ENCODE measurements around the gene ALS2CL. TPM values are rescaled to one million over a fixed set of nuclear protein-coding genes. Genes with fewer than 3 reads are reported as not detected.

ALS2CL gene
- total RNA-seq, 4 donors from 2014 or later = 42.4 to 121 (median 114) TPM

- Histone ChIP-seq H3K9me3 (no peaks in the 10 kb centered on the region), H3K27ac (peak overlapping the region; percentile 88 to 99 (median 97)), H3K27me3 (peaks cover 0 to 8% (median 0%) of the 10 kb centered on the region in 4 donors), H3K36me3 (no peaks in the 10 kb centered on the region), H3K4me1 (peaks cover 57 to 82% (median 57%) of the 10 kb centered on the region in 3 donors), H3K4me3 (no peak overlapping the region)
- TF ChIP-seq CTCF (IDR thresholded peaks at IDR 0.05) (no peak), POLR2A (IDR thresholded peaks at IDR 0.05) (no peak)
- DNase-seq = no peak
- 83 to 100% methylated on average over 1 to 2 of the region's 4 CpGs for WGBS, 2 donors
- intact Hi-C loops (cut with DNase I) = no loop called here
These were observed 2.7 kb upstream of the ALS2CL start for GRCh38 chr3:46695962-46696894.

- intact Hi-C loops (cut with DNase I) = no loop called here
These were observed 1.9 kb upstream of the ALS2CL start for GRCh38 chr3:46695177-46695961.

GRCh38 chr3:46694520-46694919, 1.0 kb upstream of the ALS2CL start:
- peak overlapping the region in 1 of 4 donors; percentile 86 for H3K4me3 ChIP-seq
- no peaks in the 10 kb centered on the region for H3K9me3 ChIP-seq
- H3K27me3 ChIP-seq = no peaks in the 10 kb centered on the region
- peak overlapping the region; percentile 88 to 99 (median 97) for H3K27ac ChIP-seq
- TF ChIP-seq POLR2A (IDR thresholded peaks at IDR 0.05) (no peak), CTCF (IDR thresholded peaks at IDR 0.05) (no peak)
- intact Hi-C loops (cut with DNase I) = no loop called here
- H3K4me1 ChIP-seq = peaks cover 58 to 82% (median 58%) of the 10 kb centered on the region in 3 donors
- no peak for DNase-seq
- peaks cover 0 to 1% (median 0%) of the 10 kb centered on the region in 3 donors for H3K36me3 ChIP-seq
- WGBS, 2 donors = 97 to 100% methylated on average over 2 to 3 of the region's 3 CpGs

More at GRCh38 chr3:46695177-46695961, 1.9 kb upstream of the ALS2CL start:
- 47 to 91% methylated on average over 3 to 5 of the region's 11 CpGs for WGBS, 2 donors
- TF ChIP-seq CTCF (IDR thresholded peaks at IDR 0.05) (peak in 4 of 6 experiments; percentile 9 to 57 (median 33)), POLR2A (IDR thresholded peaks at IDR 0.05) (no peak)
- Histone ChIP-seq H3K4me1 (peaks cover 57 to 82% (median 60%) of the 10 kb centered on the region in 3 donors), H3K36me3 (no peaks in the 10 kb centered on the region), H3K27me3 (no peaks in the 10 kb centered on the region), H3K4me3 (no peak overlapping the region), H3K27ac (peak overlapping the region; percentile 88 to 99 (median 97)), H3K9me3 (no peaks in the 10 kb centered on the region)
- DNase-seq = no peak

GRCh38 chr3:46693892-46694226, 380 bp upstream of the ALS2CL start:
- intact Hi-C loops (cut with DNase I) = no loop called here
- DNase-seq = no peak
- H3K4me1 ChIP-seq = peaks cover 58 to 84% (median 58%) of the 10 kb centered on the region in 3 donors
- no peaks in the 10 kb centered on the region for H3K27me3 ChIP-seq
- peak overlapping the region; percentile 88 to 99 (median 97) for H3K27ac ChIP-seq
- H3K9me3 ChIP-seq = no peaks in the 10 kb centered on the region
- H3K4me3 ChIP-seq = peak overlapping the region; percentile 62 to 86 (median 78)
- TF ChIP-seq CTCF (IDR thresholded peaks at IDR 0.05) = no peak
- TF ChIP-seq POLR2A (IDR thresholded peaks at IDR 0.05) = no peak
- no CpG with 5 or more reads among the region's 30 CpGs for WGBS, 2 donors
- H3K36me3 ChIP-seq = peaks cover 0 to 8% (median 0%) of the 10 kb centered on the region in 3 donors

Data from esophagus squamous epithelium (tissue), 5 donors.